ENCODE measurements around the gene CDH18.
A peak's percentile ranks its signal among the peaks of the same experiment; 100 is the strongest.

Gene CDH18

GRCh38 chr5:19987612-19988361 lies at the start of gene CDH18:
Gene CDH18, minus strand, starts transcription at chr5:19988200. Its CDS starts 149,214 bp downstream, at chr5:19838986.
- peak; percentile 28 for DNase-seq (ENCODE audit: low read depth)

GRCh38 chr5:20034717-20035116 lies 46.7 kb upstream of the CDH18 start:
- no peak for DNase-seq (ENCODE audit: low read depth)

GRCh38 chr5:20033881-20034280 lies 45.9 kb upstream of the CDH18 start:
- DNase-seq (ENCODE audit: low read depth): no peak

- no peak for DNase-seq (ENCODE audit: low read depth)
Observed at GRCh38 chr5:20032896-20033295, 44.9 kb upstream of the CDH18 start.

- no peak for DNase-seq (ENCODE audit: low read depth)
Observed at GRCh38 chr5:20030125-20030524, 42.1 kb upstream of the CDH18 start.

- DNase-seq (ENCODE audit: low read depth): no peak
Observed at GRCh38 chr5:20029266-20029665, 41.3 kb upstream of the CDH18 start.

- no peak for DNase-seq (ENCODE audit: low read depth)
Observed at GRCh38 chr5:20028506-20028905, 40.5 kb upstream of the CDH18 start.

GRCh38 chr5:20023686-20024180 lies 35.7 kb upstream of the CDH18 start:
- no peak for DNase-seq (ENCODE audit: low read depth)

GRCh38 chr5:20020247-20020646 lies 32.2 kb upstream of the CDH18 start:
- DNase-seq (ENCODE audit: low read depth): no peak

- no peak for DNase-seq (ENCODE audit: low read depth)
Observed at GRCh38 chr5:20017021-20017420, 29.0 kb upstream of the CDH18 start.

GRCh38 chr5:20000416-20000815 lies 12.4 kb upstream of the CDH18 start:
- DNase-seq (ENCODE audit: low read depth): no peak

- no peak for DNase-seq (ENCODE audit: low read depth)
Observed at GRCh38 chr5:19988457-19988856, 457 bp upstream of the CDH18 start.

- no peak for DNase-seq (ENCODE audit: low read depth)
Observed at GRCh38 chr5:19986806-19987205, 1.2 kb downstream of the CDH18 start.

- DNase-seq (ENCODE audit: low read depth): peak; percentile 46
Observed at GRCh38 chr5:19986031-19986619, 1.9 kb downstream of the CDH18 start.

GRCh38 chr5:19978476-19978875 lies 9.5 kb downstream of the CDH18 start:
- no peak for DNase-seq (ENCODE audit: low read depth)

GRCh38 chr5:19977099-19977498 lies 10.9 kb downstream of the CDH18 start:
- DNase-seq (ENCODE audit: low read depth): no peak

GRCh38 chr5:19975795-19976194 lies 12.2 kb downstream of the CDH18 start:
- DNase-seq (ENCODE audit: low read depth): no peak

GRCh38 chr5:19960451-19960850 lies 27.5 kb downstream of the CDH18 start:
- DNase-seq (ENCODE audit: low read depth): no peak

- DNase-seq (ENCODE audit: low read depth): no peak
Observed at GRCh38 chr5:19959830-19960384, 28.1 kb downstream of the CDH18 start.

GRCh38 chr5:19950897-19951296 lies 37.1 kb downstream of the CDH18 start:
- DNase-seq (ENCODE audit: low read depth): no peak

GRCh38 chr5:19940192-19940591 lies 47.8 kb downstream of the CDH18 start:
- no peak for DNase-seq (ENCODE audit: low read depth)

GRCh38 chr5:19930451-19930850 lies 57.5 kb downstream of the CDH18 start:
- no peak for DNase-seq (ENCODE audit: low read depth)

Measured in fibroblast of the conjunctiva (primary cell).